ENCODE results near the gene WDR46. TPM values are rescaled to one million over a fixed set of nuclear protein-coding genes. Genes with fewer than 3 reads are reported as not detected.

WDR46 gene
- total and polyA plus RNA-seq, 2 of the 8 experiments (the other 6 are each of a cell fraction or from before 2014, with no cell fraction given), result 69.7 to 91.0 TPM

DNA sequence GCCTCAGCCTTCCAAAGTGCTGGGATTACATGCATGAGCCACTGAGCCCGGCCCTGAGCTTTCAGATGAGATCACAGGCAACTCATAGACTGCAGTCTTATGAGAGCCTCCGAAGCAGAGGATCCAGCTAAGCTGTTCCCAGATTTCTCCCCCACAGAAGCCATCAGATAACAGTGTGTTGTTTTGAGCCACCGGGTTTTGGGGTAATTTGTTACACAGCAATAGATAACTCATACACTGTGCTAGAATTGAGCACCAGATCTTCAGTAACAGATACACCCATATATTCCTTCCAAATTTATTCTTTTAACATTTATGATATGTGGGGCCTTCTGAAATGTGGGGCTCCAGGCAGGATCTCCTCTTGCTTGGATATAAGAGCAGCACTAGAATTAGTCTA, 47.5 kb upstream of the WDR46 start:
- no peak overlapping the region for H2AK5ac ChIP-seq (ENCODE audit: low read depth, low read length)
- DNase-seq (ENCODE audit: low read depth in 1 of 2, low spot score in 2 of 2) (no peak), FAIRE-seq (no peak)
- H3K4me1 ChIP-seq (replicated peaks in 1 of 4; ENCODE audit: control insufficient read depth in 3 of 4, insufficient read depth in 4 of 4, low read length in 3 of 4), result no peaks in the 10 kb centered on the region
- no peaks in the 10 kb centered on the region for H3K27me3 ChIP-seq (replicated peaks in 1 of 4; ENCODE audit: control insufficient read depth in 3 of 4, extremely low read depth in 1 of 4, insufficient read depth in 3 of 4, low read length in 3 of 4)
- H3K56ac ChIP-seq (replicated peaks; ENCODE audit: insufficient read length, low read depth, low read length), result no peak overlapping the region
- no peak overlapping the region for H3K27ac ChIP-seq (ENCODE audit: low read depth, low read length)
- H3K14ac ChIP-seq (ENCODE audit: insufficient read length), result no peak overlapping the region
- H3K79me2 ChIP-seq (ENCODE audit: control insufficient read depth in 1 of 2, insufficient read depth in 2 of 2, low read length in 2 of 2), result no peaks in the 10 kb centered on the region
- H4K8ac ChIP-seq (ENCODE audit: extremely low read depth, insufficient read depth, low read length), result no peak overlapping the region
- H2BK15ac ChIP-seq (ENCODE audit: low read length), result no peak overlapping the region
- H3K23ac ChIP-seq (ENCODE audit: insufficient read length), result no peak overlapping the region
- no peak overlapping the region for H4K5ac ChIP-seq (ENCODE audit: insufficient read length, low read depth, low read length)
- no peak overlapping the region for H4K91ac ChIP-seq (replicated peaks; ENCODE audit: insufficient read length, low read length)
- H2AFZ ChIP-seq (ENCODE audit: low read length), result no peak overlapping the region
- H2BK20ac ChIP-seq (ENCODE audit: low read length), result no peak overlapping the region
- no peak overlapping the region for H3K4me3 ChIP-seq (ENCODE audit: extremely low read depth in 1 of 4, insufficient read depth in 2 of 4, low read depth in 3 of 4, low read length in 4 of 4)
- no peak overlapping the region for H2BK12ac ChIP-seq (ENCODE audit: low read depth, low read length)
- H3K36me3 ChIP-seq (ENCODE audit: control insufficient read depth in 2 of 4, insufficient read depth in 4 of 4, low read length in 3 of 4), result no peaks in the 10 kb centered on the region
- no peak overlapping the region for H3K18ac ChIP-seq (ENCODE audit: extremely low read depth, low read length)
- POLR2A ChIA-PET (ENCODE audit: partially characterized antibody), result interaction anchor here (0.6 kb wide), 1 partner anchor 90 kb away, joined by 3 read pairs; no protein-coding TSS in a partner anchor
- no peaks in the 10 kb centered on the region for H3K79me1 ChIP-seq (ENCODE audit: low read depth, low read length)
- no peaks in the 10 kb centered on the region for H4K20me1 ChIP-seq (replicated peaks in 1 of 2; ENCODE audit: control insufficient read depth in 1 of 2, insufficient read depth in 2 of 2, low read length in 2 of 2)
- CTCF ChIA-PET (ENCODE audit: partially characterized antibody), result interaction anchor here (0.6 to 4.4 kb wide), 2 partner anchors 9 to 133 kb away, joined by 3 to 22 read pairs; no protein-coding TSS in a partner anchor
- no peak overlapping the region for H3K4me2 ChIP-seq (ENCODE audit: insufficient read depth in 1 of 2, low read depth in 2 of 2, low read length in 2 of 2)
- H3K4ac ChIP-seq (replicated peaks; ENCODE audit: insufficient read length, low read depth, low read length), result no peak overlapping the region
- H2BK5ac ChIP-seq (ENCODE audit: low read depth, low read length), result no peak overlapping the region
- no peak overlapping the region for H2BK120ac ChIP-seq (replicated peaks; ENCODE audit: low read depth, low read length)
- H3K9ac ChIP-seq (replicated peaks in 1 of 4; ENCODE audit: extremely low read depth in 1 of 4, low read depth in 3 of 4, low read length in 3 of 4), result no peak overlapping the region
- WGBS, 2 experiments (ENCODE audit: extremely low coverage in 1 of 2, insufficient coverage in 1 of 2, insufficient read length in 1 of 2, insufficient replicate concordance in 2 of 2, low coverage in 1 of 2, low lambda C conversion rate in 2 of 2, missing lambda C conversion rate in 1 of 2), result 81% methylated on average over 3 of the region's 3 CpGs; no CpG with 5 or more reads in 1 of the 2 experiments
- no peaks in the 10 kb centered on the region for H3K9me3 ChIP-seq (ENCODE audit: insufficient read depth in 2 of 2, low read depth in 1 of 2, low read length in 1 of 2)
- H3K23me2 ChIP-seq (ENCODE audit: low read depth, low read length), result no peaks in the 10 kb centered on the region
- TF ChIP-seq SP2 (IDR thresholded peaks at IDR 0.05; ENCODE audit: low read length) (no peak), TCF12 (IDR thresholded peaks at IDR 0.05; ENCODE audit: low read depth, low read length) (no peak), RXRA (IDR thresholded peaks at IDR 0.05; ENCODE audit: insufficient read depth, low read depth, low read length) (no peak)
